DND-41 (cell line): Measurements from ENCODE around the gene ADO.

Source experiments
- EZH2 ChIP-seq: IDR thresholded peaks from 3 replicates; pipeline ENCODE4 v1.6.1; 2012; ENCODE audit warnings: borderline replicate concordance, low read depth, mild to moderate bottlenecking, moderate library complexity, low read length, inconsistent platforms; ENCODE audit not compliant: severe bottlenecking
- TF ChIP-seq, protein P1 (sequence below): IDR thresholded peaks from 2 replicates; pipeline ENCODE4 v1.5.1; 2012; ENCODE audit warnings: borderline replicate concordance, low read length, moderate library complexity, mild to moderate bottlenecking; ENCODE audit not compliant: poor library complexity, severe bottlenecking; ENCODE audit errors: extremely low read depth

DNA sequence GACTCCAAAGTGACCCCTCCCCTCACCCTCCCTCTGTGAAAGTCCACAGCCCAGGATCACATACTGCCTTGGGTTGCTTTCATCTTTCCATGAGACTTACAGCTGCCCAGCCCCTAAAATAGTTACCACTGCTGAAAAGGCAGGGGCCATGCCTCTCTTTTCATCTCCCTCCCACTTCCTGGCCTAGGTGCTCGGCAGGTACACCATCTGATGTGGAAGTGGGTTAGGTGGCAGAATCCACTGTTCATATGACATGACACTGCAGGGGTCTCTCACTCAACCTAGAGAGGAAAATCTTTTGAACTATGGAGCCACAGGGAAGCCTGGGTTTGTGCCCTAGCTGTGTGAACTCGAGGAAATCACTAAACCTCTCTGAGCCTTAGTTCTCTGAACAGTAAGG lies 38.8 kb upstream of the ADO start:
- TF ChIP-seq, protein P1, sequence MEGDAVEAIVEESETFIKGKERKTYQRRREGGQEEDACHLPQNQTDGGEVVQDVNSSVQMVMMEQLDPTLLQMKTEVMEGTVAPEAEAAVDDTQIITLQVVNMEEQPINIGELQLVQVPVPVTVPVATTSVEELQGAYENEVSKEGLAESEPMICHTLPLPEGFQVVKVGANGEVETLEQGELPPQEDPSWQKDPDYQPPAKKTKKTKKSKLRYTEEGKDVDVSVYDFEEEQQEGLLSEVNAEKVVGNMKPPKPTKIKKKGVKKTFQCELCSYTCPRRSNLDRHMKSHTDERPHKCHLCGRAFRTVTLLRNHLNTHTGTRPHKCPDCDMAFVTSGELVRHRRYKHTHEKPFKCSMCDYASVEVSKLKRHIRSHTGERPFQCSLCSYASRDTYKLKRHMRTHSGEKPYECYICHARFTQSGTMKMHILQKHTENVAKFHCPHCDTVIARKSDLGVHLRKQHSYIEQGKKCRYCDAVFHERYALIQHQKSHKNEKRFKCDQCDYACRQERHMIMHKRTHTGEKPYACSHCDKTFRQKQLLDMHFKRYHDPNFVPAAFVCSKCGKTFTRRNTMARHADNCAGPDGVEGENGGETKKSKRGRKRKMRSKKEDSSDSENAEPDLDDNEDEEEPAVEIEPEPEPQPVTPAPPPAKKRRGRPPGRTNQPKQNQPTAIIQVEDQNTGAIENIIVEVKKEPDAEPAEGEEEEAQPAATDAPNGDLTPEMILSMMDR: no peak
- TF ChIP-seq EZH2: no peak
